CD4-positive, alpha-beta T cell treated with Interleukin-12 subunit alpha and Interleukin-12 subunit beta, for 1 hour (primary cell): ENCODE results near the gene UBL7.
"Not testable (repeated sequence)": the region's sequence is repeated elsewhere in the genome, so short reads cannot be mapped to it uniquely, and the experiment has no call there.

Experiments used
- DNase-seq: peaks from one replicate; pipeline ENCODE4 v3.0.0-alpha.2; 2020

UBL7 gene

GRCh38 chr15:74460871-74461846, at the start of gene UBL7:
TSS of gene UBL7 (minus strand) at chr15:74461160. CDS start at chr15:74458867, 2,293 bp downstream.
- DNase-seq: peak; percentile 95

- DNase-seq: no peak
These were observed 45.5 kb upstream of the UBL7 start for GRCh38 chr15:74506515-74506840.

GRCh38 chr15:74505837-74506514, 45.0 kb upstream of the UBL7 start:
- no peak for DNase-seq

GRCh38 chr15:74504836-74505235, 43.9 kb upstream of the UBL7 start:
- DNase-seq: no peak

- no peak for DNase-seq
These were observed 43.5 kb upstream of the UBL7 start for GRCh38 chr15:74504418-74504817.

- DNase-seq: no peak
These were observed 41.3 kb upstream of the UBL7 start for GRCh38 chr15:74502301-74502700.

GRCh38 chr15:74500401-74500800, 39.4 kb upstream of the UBL7 start:
- no peak for DNase-seq

- no peak for DNase-seq
These were observed 38.4 kb upstream of the UBL7 start for GRCh38 chr15:74499366-74499765.

- no peak for DNase-seq
These were observed 36.6 kb upstream of the UBL7 start for GRCh38 chr15:74497584-74497983.

GRCh38 chr15:74496648-74497047, 35.7 kb upstream of the UBL7 start:
- no peak for DNase-seq

GRCh38 chr15:74490339-74490689, 29.4 kb upstream of the UBL7 start:
- DNase-seq: no peak

- DNase-seq: peak; percentile 76
These were observed 28.8 kb upstream of the UBL7 start for GRCh38 chr15:74489518-74490338.

GRCh38 chr15:74488776-74489175, 27.8 kb upstream of the UBL7 start:
- no peak for DNase-seq

GRCh38 chr15:74482661-74483060, 21.7 kb upstream of the UBL7 start:
- DNase-seq: no peak

- DNase-seq: not testable (repeated sequence)
These were observed 19.4 kb upstream of the UBL7 start for GRCh38 chr15:74480364-74480763.

- not testable (repeated sequence) for DNase-seq
These were observed 10.7 kb upstream of the UBL7 start for GRCh38 chr15:74471621-74472020.

GRCh38 chr15:74470631-74471395, 9.9 kb upstream of the UBL7 start:
- DNase-seq: no peak

- DNase-seq: no peak
These were observed 7.5 kb upstream of the UBL7 start for GRCh38 chr15:74468341-74469032.

- DNase-seq: no peak
These were observed 5.6 kb upstream of the UBL7 start for GRCh38 chr15:74466570-74466969.

GRCh38 chr15:74464897-74465296, 3.9 kb upstream of the UBL7 start:
- DNase-seq: no peak

GRCh38 chr15:74464216-74464615, 3.3 kb upstream of the UBL7 start:
- no peak for DNase-seq

GRCh38 chr15:74463634-74464033, 2.7 kb upstream of the UBL7 start:
- DNase-seq: no peak
